Fibroblast of the aortic adventitia (primary cell): Measurements from ENCODE around the gene IQCM. TPM values are rescaled to one million over a fixed set of nuclear protein-coding genes. Genes with fewer than 3 reads are reported as not detected.

Experiments used
- DNase-seq: peaks from one replicate; pipeline ENCODE4 v3.0.0-alpha.2; 2010; ENCODE audit warnings: low read depth
- H3K4me3 ChIP-seq: 2 replicates; pipeline ENCODE4 v1.5.1; 2011; ENCODE audit warnings: low read depth, mild to moderate bottlenecking, control low read depth, low read length, moderate library complexity
- total RNA-seq: library from RNA; depleted of rRNA; stranded (reverse); fragments of >200 nt; gene quantifications from 2 replicates; pipeline ENCODE4 v1.2.3, GENCODE V29; 2012; ENCODE audit warnings: low replicate concordance
- TF ChIP-seq, protein P1 (sequence below): IDR thresholded peaks from 2 replicates; pipeline ENCODE4 v1.5.1; 2011; ENCODE audit warnings: mild to moderate bottlenecking, low read length, control low read depth, inconsistent platforms; ENCODE audit not compliant: insufficient read depth

Gene IQCM
- total RNA-seq, 1 donor = 0.27 TPM

DNA sequence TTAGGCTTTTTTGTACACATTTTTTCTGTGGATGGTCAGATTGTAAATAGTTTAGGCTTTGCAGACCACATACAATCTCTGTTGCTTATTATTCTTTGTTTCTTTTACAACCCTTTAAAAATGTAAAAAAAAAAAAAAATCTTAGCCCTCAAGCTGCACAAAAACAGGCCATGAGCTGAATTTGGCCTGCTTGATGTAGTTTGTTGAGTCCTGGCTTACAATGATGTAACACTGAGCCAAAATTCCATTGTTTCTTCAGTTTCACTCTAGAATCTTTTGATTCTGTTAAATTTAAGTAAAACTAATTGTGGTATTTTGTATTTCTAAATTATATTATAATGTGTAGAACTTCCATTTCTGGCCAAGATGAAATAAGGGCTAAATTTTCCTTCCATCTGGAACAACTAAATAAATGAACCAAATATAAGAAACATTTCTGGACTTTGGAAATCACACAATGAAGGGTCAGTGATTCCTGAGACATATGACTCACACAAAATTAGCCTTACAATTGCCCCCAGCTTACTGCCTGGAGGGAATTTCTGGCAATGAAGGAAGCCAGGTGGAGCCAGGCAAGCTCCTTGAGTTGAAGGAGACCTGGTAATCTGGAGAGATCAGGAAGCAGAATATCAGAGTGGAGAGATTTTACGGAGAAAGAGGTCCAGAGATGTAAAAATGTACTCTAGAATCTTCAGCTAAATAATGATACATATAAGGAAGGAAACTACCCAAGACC is 29.8 kb downstream of the IQCM start:
- no peak overlapping the region for H3K4me3 ChIP-seq
- peak; percentile 84 for DNase-seq
- TF ChIP-seq, protein P1, sequence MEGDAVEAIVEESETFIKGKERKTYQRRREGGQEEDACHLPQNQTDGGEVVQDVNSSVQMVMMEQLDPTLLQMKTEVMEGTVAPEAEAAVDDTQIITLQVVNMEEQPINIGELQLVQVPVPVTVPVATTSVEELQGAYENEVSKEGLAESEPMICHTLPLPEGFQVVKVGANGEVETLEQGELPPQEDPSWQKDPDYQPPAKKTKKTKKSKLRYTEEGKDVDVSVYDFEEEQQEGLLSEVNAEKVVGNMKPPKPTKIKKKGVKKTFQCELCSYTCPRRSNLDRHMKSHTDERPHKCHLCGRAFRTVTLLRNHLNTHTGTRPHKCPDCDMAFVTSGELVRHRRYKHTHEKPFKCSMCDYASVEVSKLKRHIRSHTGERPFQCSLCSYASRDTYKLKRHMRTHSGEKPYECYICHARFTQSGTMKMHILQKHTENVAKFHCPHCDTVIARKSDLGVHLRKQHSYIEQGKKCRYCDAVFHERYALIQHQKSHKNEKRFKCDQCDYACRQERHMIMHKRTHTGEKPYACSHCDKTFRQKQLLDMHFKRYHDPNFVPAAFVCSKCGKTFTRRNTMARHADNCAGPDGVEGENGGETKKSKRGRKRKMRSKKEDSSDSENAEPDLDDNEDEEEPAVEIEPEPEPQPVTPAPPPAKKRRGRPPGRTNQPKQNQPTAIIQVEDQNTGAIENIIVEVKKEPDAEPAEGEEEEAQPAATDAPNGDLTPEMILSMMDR = no peak

DNA sequence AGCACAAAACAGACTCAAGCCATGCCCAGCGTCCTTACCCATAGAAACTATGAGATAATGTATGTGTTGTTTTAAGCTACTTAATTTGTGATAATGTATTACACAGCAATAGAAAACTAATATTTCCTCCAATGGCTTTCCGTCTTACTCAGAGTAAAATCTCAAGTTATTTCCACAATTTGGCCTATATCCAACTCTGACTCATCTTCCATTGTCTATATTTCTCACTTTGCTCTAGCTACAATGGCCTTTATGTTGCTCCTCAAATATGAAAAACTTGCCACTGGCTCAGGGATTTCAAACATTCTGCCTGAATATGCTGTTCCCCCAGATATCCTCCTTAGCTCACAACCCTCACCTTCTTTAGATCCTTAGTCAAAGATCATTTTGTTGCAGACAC is 31.6 kb downstream of the IQCM start:
- TF ChIP-seq, protein P1 = no peak
- DNase-seq = peak; percentile 50
- H3K4me3 ChIP-seq = no peak overlapping the region

DNA sequence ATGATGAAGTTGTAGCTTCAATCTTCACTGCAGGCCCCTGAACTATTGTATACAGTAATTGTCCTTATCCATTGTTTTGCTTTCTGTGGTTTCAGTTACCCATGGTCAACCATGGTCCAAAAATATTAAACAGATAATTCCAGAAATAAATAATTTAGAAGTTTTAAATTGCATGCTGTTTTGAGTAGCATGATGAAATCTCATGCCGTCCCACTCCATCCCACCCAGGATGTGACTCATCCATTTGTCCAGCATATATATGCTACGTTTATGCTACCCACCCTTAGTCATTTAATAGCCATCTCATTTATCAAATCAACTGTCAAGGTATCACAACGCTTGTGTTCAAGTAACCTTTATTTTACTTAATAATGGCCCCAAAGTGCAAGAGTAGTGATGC is 34.5 kb downstream of the IQCM start:
- H3K4me3 ChIP-seq = no peak overlapping the region
- DNase-seq = peak; percentile 87
- TF ChIP-seq, protein P1 = no peak

DNA sequence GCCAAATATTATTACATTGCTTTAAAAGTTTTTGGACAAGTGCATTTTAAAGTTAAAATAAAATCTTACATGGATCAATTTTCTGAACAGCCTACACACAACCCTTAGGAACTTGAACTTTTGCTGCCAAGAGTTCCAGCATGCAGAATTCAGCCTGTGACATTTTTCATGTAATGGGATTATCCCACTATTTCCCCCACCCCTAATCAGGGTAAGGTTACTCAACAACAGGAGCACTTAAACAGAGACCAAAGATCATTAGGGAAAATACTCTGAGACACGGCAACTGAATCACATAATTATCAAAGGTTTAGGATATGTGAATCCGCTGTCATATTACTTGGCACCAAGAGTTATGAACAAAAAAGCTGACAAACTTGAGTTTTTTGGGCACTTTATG is 47.2 kb downstream of the IQCM start:
- TF ChIP-seq, protein P1 = no peak
- no peak overlapping the region for H3K4me3 ChIP-seq
- DNase-seq = no peak

GRCh38 chr4:149766135-149766534 is 49.5 kb downstream of the IQCM start:
- TF ChIP-seq, protein P1 = no peak
- no peak overlapping the region for H3K4me3 ChIP-seq
- DNase-seq = no peak

GRCh38 chr4:149765630-149766029 is 50.0 kb downstream of the IQCM start:
- peak; percentile 70 for DNase-seq
- H3K4me3 ChIP-seq = no peak overlapping the region
- TF ChIP-seq, protein P1 = no peak

DNA sequence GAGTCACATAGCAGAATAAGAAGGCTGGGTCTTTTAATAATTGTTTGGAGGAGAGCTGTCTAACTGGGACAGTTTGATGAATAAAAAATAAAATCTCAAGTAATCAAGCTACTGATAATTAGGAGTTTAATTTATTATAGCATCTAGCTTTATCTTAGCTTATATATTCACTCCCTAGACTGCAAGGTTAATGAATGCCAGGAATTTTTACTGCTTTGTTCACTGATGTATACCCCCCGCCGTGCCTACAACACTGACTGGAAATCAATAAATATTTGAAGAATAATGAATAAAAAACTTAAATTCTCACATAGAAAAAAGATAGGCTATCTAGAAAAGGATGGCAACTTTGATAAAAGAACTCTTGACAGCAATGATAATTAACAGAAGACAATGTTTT is 59.7 kb downstream of the IQCM start:
- DNase-seq = no peak
- no peak overlapping the region for H3K4me3 ChIP-seq
- TF ChIP-seq, protein P1 = no peak
